ENCODE data around the gene COX6B2. TPM values are rescaled to one million over a fixed set of nuclear protein-coding genes. Genes with fewer than 3 reads are reported as not detected.
"Not testable (repeated sequence)": the region's sequence is repeated elsewhere in the genome, so short reads cannot be mapped to it uniquely, and the experiment has no call there.

Gene COX6B2
- total RNA-seq, 1 experiment from 2014 or later = not detected

- DNase-seq (ENCODE audit: low read depth) = no peak
Observed at GRCh38 chr19:55341595-55342531, 12.7 kb downstream of the COX6B2 start.

DNA sequence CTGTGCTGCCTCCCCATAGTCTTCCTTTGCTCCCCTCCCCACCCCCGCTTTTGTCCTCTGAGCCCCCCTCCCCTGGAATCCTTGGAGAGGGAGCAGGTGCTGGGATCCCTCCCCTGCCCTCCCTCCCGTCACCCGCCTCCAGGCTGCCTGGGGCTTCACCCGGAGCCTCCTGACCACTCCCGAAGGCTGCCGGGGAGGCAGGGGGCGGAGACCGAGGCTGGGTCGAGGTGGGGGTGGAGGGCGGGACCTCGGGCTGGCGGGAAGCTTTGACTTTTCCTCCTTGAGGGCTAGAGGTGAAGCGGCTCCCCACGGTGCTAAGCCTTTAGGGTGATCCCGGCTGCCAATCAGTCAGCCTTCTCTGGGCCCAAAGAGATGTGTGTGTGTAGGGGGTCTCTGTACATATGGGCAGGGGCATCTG is 13.3 kb downstream of the COX6B2 start:
- DNase-seq (ENCODE audit: low read depth) = peak; percentile 72

DNA sequence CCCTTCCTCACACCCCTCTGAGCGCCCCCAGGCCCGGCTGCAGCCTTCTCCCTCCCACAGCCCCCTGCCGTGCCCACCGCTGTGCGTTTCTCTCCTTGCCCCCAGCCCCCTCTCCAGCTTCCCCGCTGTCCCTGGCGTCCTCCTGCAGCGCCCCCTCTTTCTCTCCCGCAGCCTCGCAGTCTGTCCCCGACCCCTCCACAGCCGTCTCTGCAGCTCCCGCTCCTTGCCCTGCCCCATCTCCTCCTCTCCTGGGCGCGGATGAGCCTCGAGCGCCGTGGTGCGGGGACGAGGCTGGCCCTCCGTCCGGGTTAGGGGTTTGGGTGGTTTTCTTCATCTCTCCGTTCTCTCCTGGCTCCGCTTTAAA is 13.8 kb downstream of the COX6B2 start:
- peak; percentile 39 for DNase-seq (ENCODE audit: low read depth)

- no peak for DNase-seq (ENCODE audit: low read depth)
Observed at GRCh38 chr19:55339889-55340783, 14.4 kb downstream of the COX6B2 start.

GRCh38 chr19:55339105-55339888 is 15.2 kb downstream of the COX6B2 start, which contains the start of gene KMT5C:
KMT5C (plus strand) TSS chr19:55339876; CDS start chr19:55341937, 2,061 bp downstream.
- DNase-seq (ENCODE audit: low read depth) = peak; percentile 100

DNA sequence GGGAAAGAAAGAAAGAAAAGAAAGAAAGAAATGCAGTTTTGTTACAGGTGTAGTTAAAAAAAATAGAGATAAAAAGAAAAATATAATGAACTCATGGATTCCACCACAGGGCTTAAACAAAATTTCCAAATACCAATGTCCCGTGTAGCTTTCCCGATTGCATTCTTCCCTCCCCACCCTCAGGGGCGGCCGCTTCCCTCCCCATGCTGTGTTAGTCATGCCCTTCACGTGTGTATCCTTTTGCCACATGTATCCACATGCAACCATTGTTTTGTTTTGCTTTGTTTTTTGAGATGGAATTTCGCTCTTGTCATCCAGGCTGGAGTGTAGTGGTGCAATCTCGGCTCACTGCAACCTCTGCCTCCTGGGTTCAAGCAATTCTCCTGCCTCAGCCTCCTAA is 18.4 kb downstream of the COX6B2 start:
- DNase-seq (ENCODE audit: low read depth) = peak; percentile 52

GRCh38 chr19:55333870-55334269 is 20.6 kb downstream of the COX6B2 start:
- DNase-seq (ENCODE audit: low read depth) = no peak

GRCh38 chr19:55329791-55330190 is 24.7 kb downstream of the COX6B2 start:
- DNase-seq (ENCODE audit: low read depth) = not testable (repeated sequence)

GRCh38 chr19:55328774-55329318 is 25.7 kb downstream of the COX6B2 start:
- not testable (repeated sequence) for DNase-seq (ENCODE audit: low read depth)

DNA sequence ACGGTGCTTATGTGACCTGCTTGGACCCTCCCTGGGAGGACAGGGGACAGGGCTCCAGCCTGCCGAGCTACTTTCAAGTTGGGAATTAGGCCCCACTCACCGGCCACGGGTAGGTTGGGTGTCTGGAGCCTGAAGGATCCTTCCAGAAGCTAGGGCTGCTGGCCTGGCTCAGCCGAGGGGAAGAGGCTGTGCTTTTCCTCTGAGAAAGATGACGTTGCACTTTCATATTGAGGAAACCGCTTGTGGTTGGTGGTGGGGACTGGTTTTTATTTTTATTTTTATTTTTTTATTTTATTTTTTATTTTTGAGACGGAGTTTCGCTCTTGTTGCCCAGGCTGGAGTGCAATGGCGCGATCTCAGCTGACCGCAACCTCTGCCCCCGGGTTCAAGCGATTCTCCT is 29.3 kb downstream of the COX6B2 start, which contains the start of gene TMEM150B:
TMEM150B (minus strand) TSS at position 170 of the 400 bp plus-strand sequence. CDS start 4,305 bp downstream, outside the sequence.
- no peak for DNase-seq (ENCODE audit: low read depth)

DNA sequence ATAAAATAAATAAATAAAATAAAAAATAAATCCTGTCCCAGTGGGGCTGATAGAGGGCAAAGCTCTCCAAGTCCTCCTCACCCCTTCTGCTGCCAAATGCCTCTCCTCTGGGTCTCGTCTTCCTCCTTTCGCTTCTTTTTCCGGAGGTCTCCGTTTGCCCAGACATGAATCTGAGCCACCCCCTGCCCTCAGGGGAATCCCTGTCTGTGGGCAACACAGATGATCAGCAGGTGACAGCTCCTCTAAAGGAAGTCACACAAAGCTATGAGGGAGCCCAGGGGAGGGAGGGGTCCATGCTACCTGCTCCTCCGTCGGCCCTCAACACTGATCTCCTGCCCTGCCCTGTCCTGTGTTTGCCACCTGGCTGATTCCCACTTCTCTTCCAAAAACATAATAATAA is 29.9 kb downstream of the COX6B2 start:
- DNase-seq (ENCODE audit: low read depth) = no peak

- no peak for DNase-seq (ENCODE audit: low read depth)
Observed at GRCh38 chr19:55322204-55322885, 32.2 kb downstream of the COX6B2 start.

DNA sequence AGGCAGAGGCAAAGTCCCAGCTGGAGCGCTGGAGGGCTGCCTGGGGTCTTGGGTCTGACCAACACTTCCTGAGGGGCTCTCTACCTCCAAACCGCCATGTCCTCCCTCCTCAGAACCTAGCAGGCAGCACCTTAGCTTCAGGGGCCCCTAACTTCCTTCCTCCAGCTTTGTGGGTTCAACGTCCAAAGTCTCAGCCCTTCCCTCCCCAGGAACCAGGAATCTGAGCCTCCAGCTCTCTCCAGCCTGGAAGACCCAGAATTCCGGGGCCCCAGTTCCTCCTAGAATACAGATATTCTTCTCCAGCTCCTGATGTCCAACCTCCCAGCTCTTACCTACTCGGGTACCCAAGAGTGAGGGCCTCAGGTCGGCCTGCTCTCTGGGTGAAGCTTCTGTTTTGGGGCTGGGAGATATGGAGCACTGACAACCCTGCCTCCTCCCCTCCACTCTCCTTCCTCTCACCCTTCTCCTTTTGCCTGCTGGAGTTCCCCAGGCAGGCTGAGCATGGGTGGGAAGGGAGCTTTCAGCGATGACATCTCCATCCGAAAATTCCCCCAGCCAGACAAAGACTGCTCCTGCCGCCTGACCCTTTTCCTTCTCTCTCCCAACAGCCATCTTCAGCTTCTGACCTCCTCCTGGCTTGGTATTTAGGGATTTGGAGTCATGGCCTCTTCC is 32.9 kb downstream of the COX6B2 start:
- DNase-seq (ENCODE audit: low read depth) = no peak

GRCh38 chr19:55320844-55321419 is 33.6 kb downstream of the COX6B2 start:
- no peak for DNase-seq (ENCODE audit: low read depth)

- DNase-seq (ENCODE audit: low read depth) = peak; percentile 52
Observed at GRCh38 chr19:55319785-55320184, 34.7 kb downstream of the COX6B2 start.

DNA sequence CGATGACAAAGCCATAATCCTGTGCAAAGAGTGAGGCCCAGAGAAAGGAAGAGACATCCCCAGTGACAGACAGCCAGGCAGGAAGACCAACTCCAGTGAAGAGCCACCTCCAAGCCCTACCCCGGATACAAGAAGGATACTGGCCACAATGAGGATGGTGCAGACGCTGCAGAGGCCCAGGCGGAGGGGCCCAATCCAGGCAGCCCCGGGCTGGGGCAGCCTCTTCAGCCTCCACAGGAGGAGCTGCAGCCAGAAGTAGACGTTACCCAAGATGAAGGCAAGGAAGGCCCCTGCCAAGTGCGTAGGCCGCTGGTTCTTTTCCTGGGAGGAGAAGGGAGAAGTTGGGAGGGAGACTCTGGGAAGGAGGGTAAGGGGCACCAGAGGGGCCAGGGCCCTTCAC is 37.9 kb downstream of the COX6B2 start:
- no peak for DNase-seq (ENCODE audit: low read depth)

DNA sequence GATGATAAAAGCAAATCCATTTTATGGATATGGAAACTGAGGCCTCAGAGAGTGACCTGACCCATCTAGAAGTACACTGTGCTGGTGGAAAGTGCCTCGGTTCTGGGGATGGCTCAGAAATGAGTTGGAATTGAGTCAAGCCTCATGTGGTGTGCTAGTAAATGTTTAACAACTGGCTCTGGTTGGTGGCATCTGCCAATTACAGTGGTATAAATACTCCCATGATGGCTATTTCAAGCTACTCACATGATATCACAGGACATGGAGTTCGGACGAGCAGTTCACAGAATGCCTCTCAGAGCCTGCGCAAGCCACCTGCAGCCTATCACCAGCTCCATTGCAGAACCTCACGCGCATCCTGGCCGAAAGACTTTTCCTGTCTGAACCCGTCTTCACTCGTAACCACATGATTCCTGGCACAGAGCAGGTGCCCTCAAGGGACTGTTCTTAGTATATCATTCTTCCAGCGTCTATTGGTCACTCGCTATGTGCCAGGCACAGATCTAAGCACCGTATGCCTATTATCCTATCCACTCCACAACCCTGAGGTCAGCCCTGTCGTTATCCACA is 38.5 kb downstream of the COX6B2 start:
- DNase-seq (ENCODE audit: low read depth) = no peak

DNA sequence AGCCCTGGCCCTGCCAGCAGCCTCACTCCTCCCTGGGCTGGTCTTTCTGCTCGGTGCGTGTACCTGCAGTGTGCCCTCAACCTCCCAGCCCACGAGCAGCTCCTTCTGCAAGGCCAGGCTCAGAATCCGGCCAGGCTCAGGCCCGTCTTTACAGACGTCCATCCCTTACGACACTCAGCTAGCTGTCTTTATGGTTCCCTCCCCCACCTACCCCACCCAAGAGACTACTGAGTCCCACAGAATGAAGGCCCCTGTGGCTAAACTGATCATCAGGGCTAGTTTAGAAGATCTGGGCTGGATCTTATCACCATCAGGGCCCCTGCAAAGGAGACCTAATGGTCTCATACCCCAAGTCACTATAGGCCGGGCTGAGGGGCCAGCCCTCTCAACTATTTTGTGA is 40.1 kb downstream of the COX6B2 start:
- DNase-seq (ENCODE audit: low read depth) = no peak

Data from Daoy (cell line).